GF-D8 (cell line): Measurements from ENCODE around the gene CFAP210.
A peak's percentile ranks its signal among the peaks of the same experiment; 100 is the strongest.

Experiments used
- DNase-seq: peaks from one replicate; lab custom pipeline; 2025; lab: John Stamatoyannopoulos, UW

The CFAP210 gene

GRCh38 chr2:169673106-169673505 is 21.1 kb downstream of the CFAP210 start:
- DNase-seq, result no peak

DNA sequence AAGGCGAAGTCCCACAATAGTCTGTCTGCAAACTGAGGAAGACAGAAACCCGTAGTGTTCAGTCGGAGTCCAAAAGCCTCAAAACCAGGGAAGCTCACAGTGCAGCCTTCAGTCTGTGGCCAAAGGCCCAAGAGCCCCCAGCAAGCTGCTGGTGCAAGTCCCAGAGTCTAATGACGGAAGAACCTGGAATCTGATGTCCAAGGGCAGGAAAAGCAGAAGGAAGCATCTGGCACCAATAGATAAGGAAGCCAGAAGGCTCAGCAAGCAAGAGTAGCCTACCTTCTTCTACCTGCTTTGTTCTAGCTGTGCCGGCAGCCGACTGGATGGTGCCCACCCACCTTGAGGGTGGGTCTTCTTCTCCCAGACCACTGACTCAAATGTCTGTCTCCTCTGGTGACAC is 21.8 kb downstream of the CFAP210 start:
- no peak for DNase-seq

DNA sequence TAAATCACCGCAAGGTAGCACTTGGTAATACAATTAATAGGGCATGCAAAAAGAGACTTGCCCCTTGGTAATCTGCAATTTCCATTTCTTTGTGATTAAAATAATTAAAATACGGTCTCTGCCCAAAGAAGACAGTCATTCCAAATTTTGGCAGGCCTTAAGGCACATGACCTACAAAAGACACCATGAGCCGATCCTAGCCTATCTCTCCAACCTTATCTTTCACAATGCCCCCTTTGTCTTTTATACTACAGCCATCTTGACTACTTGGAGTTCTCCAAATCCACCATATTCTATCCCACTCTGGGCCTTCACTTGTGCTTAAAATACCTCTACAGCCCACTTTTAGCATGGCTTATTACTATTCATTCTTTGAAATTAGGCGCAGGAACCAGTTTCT is 23.3 kb downstream of the CFAP210 start:
- no peak for DNase-seq

DNA sequence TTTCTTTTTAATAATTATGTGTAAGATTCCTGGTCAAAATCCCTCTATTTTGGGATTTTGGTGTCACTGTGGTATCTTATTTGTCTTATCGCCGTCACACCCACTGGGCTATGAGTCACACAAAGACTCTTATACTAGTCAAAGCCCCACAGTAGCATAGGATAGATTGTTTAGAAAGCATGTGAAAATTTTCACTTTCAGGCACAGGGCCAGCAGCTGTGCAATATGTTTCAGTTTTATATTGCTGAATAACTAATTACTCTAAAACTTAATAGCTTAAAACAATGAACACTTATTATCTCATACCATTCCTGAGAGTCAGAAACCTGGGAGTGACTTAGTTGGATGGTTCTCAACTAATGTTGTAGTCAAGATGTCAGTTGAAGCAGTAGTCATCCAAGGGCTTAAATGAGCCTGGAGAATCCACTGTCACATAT is 24.0 kb downstream of the CFAP210 start:
- no peak for DNase-seq

GRCh38 chr2:169667583-169667982 is 26.6 kb downstream of the CFAP210 start:
- no peak for DNase-seq

- DNase-seq, result peak; percentile 82
Observed at GRCh38 chr2:169664978-169665930, 29.0 kb downstream of the CFAP210 start.

- DNase-seq, result no peak
Observed at GRCh38 chr2:169664600-169664977, 29.6 kb downstream of the CFAP210 start.

DNA sequence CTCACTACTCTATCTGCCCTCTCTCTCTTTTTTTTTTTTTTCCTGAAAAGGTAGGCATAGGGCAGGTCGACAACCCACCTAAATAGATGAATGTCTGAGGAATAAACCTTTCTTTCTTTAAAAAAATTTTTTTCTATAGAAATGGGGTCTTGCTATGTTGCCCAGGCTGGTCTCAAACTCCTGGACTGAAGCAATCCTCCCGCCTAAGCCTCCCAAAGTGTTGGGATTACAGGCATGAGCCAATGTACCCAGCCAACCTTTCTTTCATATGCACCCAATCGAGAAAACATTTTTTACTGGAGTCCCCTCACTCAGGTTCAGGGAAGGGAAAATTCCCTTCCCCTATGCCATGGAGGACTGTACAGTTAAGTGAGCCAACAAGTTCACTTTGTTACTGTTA is 31.0 kb downstream of the CFAP210 start:
- no peak for DNase-seq

DNA sequence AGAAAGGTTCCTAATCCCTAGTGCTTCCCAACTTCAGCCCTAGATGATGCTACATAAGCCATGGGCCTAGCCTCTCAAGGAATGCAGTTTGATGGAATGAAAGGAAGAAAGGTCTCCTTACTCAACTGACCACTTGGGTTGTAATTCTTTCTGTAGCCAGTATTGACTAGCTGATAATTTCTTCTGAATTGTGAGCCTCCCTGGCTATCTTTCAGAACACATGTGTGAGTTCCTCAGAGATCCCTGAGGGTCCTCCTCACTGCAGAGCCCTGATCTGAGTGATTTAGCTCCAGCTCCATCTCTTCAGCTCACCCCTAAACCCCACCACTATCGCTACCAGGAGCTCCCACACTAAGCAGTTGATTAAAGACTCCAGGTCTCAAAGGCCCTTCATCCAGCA is 31.5 kb downstream of the CFAP210 start:
- no peak for DNase-seq

- no peak for DNase-seq
Observed at GRCh38 chr2:169661265-169661664, 32.9 kb downstream of the CFAP210 start.

DNA sequence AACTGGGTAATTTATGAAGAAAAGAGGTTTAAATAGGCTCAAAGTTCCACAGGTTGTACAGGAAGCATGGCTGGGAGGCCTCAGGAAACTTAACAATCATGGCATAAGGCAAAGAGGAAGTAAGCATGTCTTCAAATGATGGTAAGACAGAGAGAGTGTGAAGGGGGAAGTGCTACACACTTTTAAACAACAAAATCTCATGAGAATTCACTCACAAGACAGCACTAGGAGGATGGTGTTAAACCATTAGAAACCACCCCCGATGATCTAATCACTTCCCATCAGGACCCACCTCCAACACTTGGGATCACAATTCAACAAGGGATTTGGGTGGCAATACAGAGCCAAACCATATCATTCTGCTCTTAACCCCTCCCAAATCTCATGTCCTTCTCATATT is 34.9 kb downstream of the CFAP210 start:
- peak; percentile 70 for DNase-seq

GRCh38 chr2:169658877-169659276 is 35.3 kb downstream of the CFAP210 start:
- no peak for DNase-seq

- DNase-seq, result no peak
Observed at GRCh38 chr2:169656164-169656563, 38.0 kb downstream of the CFAP210 start.

- no peak for DNase-seq
Observed at GRCh38 chr2:169653636-169654035, 40.6 kb downstream of the CFAP210 start.

DNA sequence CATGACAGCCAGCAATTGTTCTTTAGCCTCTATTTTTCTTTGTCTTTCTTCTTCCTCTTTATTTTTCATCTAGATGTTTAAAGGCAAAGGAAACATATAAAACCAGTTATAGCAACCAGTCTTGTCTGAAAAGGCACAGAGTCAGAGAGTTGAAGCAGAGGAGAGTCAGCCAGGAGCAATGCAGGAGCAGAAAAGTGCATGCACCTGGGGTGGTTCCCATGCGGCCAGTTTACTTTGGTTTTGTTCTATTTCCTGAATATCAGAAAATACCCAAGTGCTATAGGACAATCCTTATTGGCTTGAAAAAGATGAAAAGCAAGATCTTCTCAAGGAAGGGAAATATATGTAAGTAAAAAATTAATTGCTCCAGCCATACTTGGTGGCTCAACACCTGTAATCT is 44.9 kb downstream of the CFAP210 start:
- DNase-seq, result no peak

GRCh38 chr2:169647496-169647895 is 46.7 kb downstream of the CFAP210 start:
- DNase-seq, result no peak

- DNase-seq, result no peak
Observed at GRCh38 chr2:169644173-169644572, 50.0 kb downstream of the CFAP210 start.

DNA sequence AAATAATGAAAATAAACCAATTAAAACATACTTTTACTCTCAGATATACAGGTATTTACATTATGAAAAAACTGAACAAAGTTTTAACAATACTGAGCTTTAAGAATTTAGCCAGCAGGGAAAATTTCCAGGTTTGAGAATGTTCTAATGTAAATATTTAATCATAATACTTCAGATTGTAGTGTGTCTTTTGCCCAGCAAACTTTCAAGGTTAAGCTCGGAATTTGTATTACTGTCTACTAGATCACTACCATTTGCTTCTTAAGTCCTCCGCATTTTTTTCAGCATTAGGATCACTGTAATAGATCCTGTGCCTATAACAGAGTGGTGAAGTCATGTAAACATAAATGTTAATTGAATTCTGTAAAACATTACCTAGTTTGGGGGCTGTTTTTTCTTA is 52.7 kb downstream of the CFAP210 start:
- DNase-seq, result no peak

- DNase-seq, result no peak
Observed at GRCh38 chr2:169640104-169640503, 54.1 kb downstream of the CFAP210 start.

DNA sequence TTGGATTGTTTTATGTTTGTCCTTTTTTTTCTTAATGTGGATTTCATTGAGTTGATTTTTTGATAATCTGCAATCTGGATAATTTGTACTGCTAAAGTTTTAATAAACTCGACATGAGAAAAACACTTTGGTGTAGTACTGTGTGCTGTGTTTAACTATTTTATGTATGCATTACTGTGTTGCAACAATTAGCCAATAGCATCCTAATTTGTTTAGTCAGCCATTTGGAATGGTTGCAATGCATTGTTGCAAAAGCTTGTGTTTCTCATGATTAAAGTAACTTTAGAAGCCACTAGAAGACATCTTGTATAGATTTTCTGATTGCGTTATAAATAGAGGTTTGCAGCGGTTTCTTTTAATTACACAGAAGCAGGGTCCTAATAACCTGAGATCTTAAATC is 56.6 kb downstream of the CFAP210 start:
- no peak for DNase-seq

DNA sequence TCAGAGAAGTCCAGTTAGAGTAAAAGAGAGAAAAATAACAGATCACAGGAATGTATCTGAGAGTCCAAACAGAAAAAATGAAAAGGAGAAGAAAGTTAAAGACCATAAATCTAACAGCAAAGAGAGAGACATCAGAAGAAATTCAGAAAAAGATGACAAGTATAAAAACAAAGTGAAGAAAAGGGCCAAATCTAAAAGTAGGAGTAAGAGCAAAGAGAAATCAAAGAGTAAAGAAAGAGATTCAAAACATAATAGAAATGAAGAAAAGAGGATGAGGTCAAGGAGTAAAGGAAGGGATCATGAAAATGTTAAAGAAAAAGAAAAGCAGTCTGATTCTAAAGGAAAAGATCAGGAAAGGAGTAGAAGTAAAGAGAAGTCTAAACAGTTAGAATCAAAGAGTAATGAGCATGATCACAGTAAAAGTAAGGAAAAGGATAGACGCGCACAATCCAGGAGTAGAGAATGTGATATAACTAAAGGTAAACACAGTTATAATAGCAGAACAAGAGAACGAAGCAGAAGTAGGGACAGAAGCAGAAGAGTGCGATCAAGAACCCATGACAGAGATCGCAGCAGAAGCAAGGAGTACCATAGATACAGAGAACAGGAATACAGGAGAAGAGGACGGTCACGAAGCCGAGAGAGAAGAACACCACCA is 57.6 kb downstream of the CFAP210 start:
- no peak for DNase-seq

- no peak for DNase-seq
Observed at GRCh38 chr2:169625781-169626180, 68.4 kb downstream of the CFAP210 start.

DNA sequence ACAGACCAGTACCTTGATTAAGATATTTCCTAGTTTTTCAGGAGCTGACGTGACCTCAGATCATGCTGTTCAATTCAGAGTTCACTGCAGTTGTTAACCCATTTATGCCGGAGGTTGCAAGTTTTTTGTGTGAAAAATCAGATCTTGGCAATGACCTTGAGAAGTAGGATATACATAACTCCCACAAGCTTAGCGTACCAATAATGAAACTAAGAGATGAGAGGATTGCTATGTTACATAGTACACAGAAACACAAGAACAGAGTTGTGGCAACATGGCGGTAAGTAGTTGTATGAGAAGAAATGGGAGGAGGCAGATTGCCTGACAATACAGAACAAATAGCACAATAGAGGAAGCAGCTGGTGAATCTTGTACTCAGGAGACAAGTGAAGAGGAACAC is 71.0 kb downstream of the CFAP210 start:
- DNase-seq, result no peak
